Cardiac fibroblast (primary cell): Measurements from ENCODE around the gene MFSD11.
"Not testable (repeated sequence)": the region's sequence is repeated elsewhere in the genome, so short reads cannot be mapped to it uniquely, and the experiment has no call there.

Experiments
- DNase-seq, 2 donors: peaks; one replicate each; pipeline versions ENCODE4 v3.0.0 to v3.0.0-alpha.2; 2010; ENCODE audit warnings: low read depth in 2 of 2
- H3K4me3 ChIP-seq, 2 donors: replicated peaks in 1 of 2; 1 replicate in 1 of 2; 2 replicates in 1 of 2; pipeline ENCODE4 v1.5.1; 2011; ENCODE audit warnings: low read depth in 2 of 2, low read length in 2 of 2, mild to moderate bottlenecking in 2 of 2, moderate library complexity in 1 of 2
- CTCF ChIP-seq: IDR thresholded peaks from one replicate; pipeline ENCODE4 v1.5.1; 2011; ENCODE audit warnings: low read depth, mild to moderate bottlenecking, low read length, inconsistent platforms

The MFSD11 gene

GRCh38 chr17:76716839-76717215 is 21.1 kb upstream of the MFSD11 start:
- peak overlapping the region in 1 of 2 donors; percentile 40 for H3K4me3 ChIP-seq
- DNase-seq, result peak; percentile 95 to 98
- no peak for TF ChIP-seq CTCF

GRCh38 chr17:76718516-76718915 is 19.4 kb upstream of the MFSD11 start:
- DNase-seq, result no peak
- no peak for TF ChIP-seq CTCF
- H3K4me3 ChIP-seq, result no peak overlapping the region

- no peak overlapping the region for H3K4me3 ChIP-seq
- DNase-seq, result no peak
- TF ChIP-seq CTCF, result no peak
These were observed 17.7 kb upstream of the MFSD11 start for GRCh38 chr17:76720211-76720610.

- TF ChIP-seq CTCF, result no peak
- H3K4me3 ChIP-seq, result no peak overlapping the region
- no peak for DNase-seq
These were observed 17.0 kb upstream of the MFSD11 start for GRCh38 chr17:76720941-76721340.

- no peak for DNase-seq
- TF ChIP-seq CTCF, result no peak
- H3K4me3 ChIP-seq, result no peak overlapping the region
These were observed 16.5 kb upstream of the MFSD11 start for GRCh38 chr17:76721463-76721862.

GRCh38 chr17:76722279-76722678 is 15.6 kb upstream of the MFSD11 start:
- H3K4me3 ChIP-seq, result no peak overlapping the region
- TF ChIP-seq CTCF, result no peak
- DNase-seq, result no peak

- not testable (repeated sequence) for H3K4me3 ChIP-seq, DNase-seq
These were observed 14.9 kb upstream of the MFSD11 start for GRCh38 chr17:76722977-76723376.
